Measurements from ENCODE around the gene ROBO4. TPM values are rescaled to one million over a fixed set of nuclear protein-coding genes. Genes with fewer than 3 reads are reported as not detected.

ROBO4 gene
- total and polyA plus RNA-seq, 2 of the 13 experiments (the other 11 are each of a cell fraction or from before 2014, with no cell fraction given) = 0.07 to 1.1 TPM

GRCh38 chr11:124934862-124935547, 37.3 kb upstream of the ROBO4 start (continued):
- TF ChIP-seq MNT (IDR thresholded peaks at IDR 0.05) (no peak), FLYWCH1 (CRISPR knock-in tag; IDR thresholded peaks at IDR 0.05) (no peak), PHF8 (CRISPR knock-in tag; IDR thresholded peaks at IDR 0.05) (0 out of 2 replicates have a peak, but pooled peaks have one; percentile 21), MED13 (CRISPR knock-in tag; IDR thresholded peaks at IDR 0.05) (no peak), ZFP36L1 (CRISPR knock-in tag; IDR thresholded peaks at IDR 0.05) (no peak), ZNF280B (CRISPR knock-in tag; IDR thresholded peaks at IDR 0.05; ENCODE audit: borderline replicate concordance) (no peak), PRMT3 (CRISPR knock-in tag; IDR thresholded peaks at IDR 0.05; ENCODE audit: borderline replicate concordance, low read depth) (no peak), RFXAP (CRISPR knock-in tag; IDR thresholded peaks at IDR 0.05; ENCODE audit: borderline replicate concordance) (no peak), SOX6 (IDR thresholded peaks at IDR 0.05) (no peak), SOX6 (CRISPR knock-in tag; IDR thresholded peaks at IDR 0.05) (0 out of 2 replicates have a peak, but pooled peaks have one; percentile 29), MXD3 (CRISPR knock-in tag; IDR thresholded peaks at IDR 0.05) (no peak), U2AF2 (IDR thresholded peaks at IDR 0.05; ENCODE audit: low read depth, low read length) (no peak), MIER2 (CRISPR knock-in tag; IDR thresholded peaks at IDR 0.05) (no peak), FOSL2 (CRISPR knock-in tag; IDR thresholded peaks at IDR 0.05) (peak; percentile 36), DPF2 (CRISPR knock-in tag; IDR thresholded peaks at IDR 0.05; ENCODE audit: borderline replicate concordance, low read depth) (0 out of 2 replicates have a peak, but pooled peaks have one; percentile 14), MYNN (CRISPR knock-in tag; IDR thresholded peaks at IDR 0.05; ENCODE audit: low read depth) (no peak), ATM (IDR thresholded peaks at IDR 0.05; ENCODE audit: borderline replicate concordance) (no peak)
- TF ChIP-seq, protein P1, sequence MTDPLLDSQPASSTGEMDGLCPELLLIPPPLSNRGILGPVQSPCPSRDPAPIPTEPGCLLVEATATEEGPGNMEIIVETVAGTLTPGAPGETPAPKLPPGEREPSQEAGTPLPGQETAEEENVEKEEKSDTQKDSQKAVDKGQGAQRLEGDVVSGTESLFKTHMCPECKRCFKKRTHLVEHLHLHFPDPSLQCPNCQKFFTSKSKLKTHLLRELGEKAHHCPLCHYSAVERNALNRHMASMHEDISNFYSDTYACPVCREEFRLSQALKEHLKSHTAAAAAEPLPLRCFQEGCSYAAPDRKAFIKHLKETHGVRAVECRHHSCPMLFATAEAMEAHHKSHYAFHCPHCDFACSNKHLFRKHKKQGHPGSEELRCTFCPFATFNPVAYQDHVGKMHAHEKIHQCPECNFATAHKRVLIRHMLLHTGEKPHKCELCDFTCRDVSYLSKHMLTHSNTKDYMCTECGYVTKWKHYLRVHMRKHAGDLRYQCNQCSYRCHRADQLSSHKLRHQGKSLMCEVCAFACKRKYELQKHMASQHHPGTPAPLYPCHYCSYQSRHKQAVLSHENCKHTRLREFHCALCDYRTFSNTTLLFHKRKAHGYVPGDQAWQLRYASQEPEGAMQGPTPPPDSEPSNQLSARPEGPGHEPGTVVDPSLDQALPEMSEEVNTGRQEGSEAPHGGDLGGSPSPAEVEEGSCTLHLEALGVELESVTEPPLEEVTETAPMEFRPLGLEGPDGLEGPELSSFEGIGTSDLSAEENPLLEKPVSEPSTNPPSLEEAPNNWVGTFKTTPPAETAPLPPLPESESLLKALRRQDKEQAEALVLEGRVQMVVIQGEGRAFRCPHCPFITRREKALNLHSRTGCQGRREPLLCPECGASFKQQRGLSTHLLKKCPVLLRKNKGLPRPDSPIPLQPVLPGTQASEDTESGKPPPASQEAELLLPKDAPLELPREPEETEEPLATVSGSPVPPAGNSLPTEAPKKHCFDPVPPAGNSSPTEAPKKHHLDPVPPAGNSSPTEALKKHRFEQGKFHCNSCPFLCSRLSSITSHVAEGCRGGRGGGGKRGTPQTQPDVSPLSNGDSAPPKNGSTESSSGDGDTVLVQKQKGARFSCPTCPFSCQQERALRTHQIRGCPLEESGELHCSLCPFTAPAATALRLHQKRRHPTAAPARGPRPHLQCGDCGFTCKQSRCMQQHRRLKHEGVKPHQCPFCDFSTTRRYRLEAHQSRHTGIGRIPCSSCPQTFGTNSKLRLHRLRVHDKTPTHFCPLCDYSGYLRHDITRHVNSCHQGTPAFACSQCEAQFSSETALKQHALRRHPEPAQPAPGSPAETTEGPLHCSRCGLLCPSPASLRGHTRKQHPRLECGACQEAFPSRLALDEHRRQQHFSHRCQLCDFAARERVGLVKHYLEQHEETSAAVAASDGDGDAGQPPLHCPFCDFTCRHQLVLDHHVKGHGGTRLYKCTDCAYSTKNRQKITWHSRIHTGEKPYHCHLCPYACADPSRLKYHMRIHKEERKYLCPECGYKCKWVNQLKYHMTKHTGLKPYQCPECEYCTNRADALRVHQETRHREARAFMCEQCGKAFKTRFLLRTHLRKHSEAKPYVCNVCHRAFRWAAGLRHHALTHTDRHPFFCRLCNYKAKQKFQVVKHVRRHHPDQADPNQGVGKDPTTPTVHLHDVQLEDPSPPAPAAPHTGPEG (CRISPR knock-in tag; IDR thresholded peaks at IDR 0.05) = no peak
- TF ChIP-seq, protein P2, sequence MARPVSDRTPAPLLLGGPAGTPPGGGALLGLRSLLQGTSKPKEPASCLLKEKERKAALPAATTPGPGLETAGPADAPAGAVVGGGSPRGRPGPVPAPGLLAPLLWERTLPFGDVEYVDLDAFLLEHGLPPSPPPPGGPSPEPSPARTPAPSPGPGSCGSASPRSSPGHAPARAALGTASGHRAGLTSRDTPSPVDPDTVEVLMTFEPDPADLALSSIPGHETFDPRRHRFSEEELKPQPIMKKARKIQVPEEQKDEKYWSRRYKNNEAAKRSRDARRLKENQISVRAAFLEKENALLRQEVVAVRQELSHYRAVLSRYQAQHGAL (CRISPR knock-in tag; IDR thresholded peaks at IDR 0.05; ENCODE audit: not compliant biosample characterization) = no peak

Measured in HepG2 (cell line).